HG03159 (cell line): Measurements from ENCODE around the gene UBE2D2.
"Not testable (repeated sequence)": the region's sequence is repeated elsewhere in the genome, so short reads cannot be mapped to it uniquely, and the experiment has no call there.

ENCODE experiments used
- ATAC-seq: cut with Tn5 transposase; IDR thresholded peaks from one replicate; pipeline ENCODE4 v1.9.1; 2021; ENCODE audit warnings: mild to moderate bottlenecking, moderate library complexity; ENCODE audit not compliant: unreplicated experiment

UBE2D2 gene

DNA sequence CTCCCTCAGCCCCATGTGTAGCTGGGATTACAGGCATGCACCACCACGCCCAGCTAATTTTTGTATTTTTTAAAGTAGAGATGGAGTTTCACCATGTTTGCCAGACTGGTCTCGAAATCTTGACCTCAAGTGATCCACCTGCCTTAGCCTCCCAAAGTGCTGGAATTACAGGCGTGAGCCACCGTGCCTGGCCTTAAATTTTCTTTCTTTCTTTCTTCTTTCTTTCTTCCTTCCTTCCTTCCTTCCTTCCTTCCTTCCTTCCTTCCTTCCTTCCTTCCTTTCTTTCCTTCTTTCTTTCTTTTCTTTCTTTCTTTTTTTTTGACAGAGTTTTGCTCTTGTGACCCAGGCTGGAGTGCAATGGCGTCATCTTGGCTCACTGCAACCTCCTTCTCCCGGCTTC lies 14.5 kb upstream of the UBE2D2 start:
- not testable (repeated sequence) for ATAC-seq

DNA sequence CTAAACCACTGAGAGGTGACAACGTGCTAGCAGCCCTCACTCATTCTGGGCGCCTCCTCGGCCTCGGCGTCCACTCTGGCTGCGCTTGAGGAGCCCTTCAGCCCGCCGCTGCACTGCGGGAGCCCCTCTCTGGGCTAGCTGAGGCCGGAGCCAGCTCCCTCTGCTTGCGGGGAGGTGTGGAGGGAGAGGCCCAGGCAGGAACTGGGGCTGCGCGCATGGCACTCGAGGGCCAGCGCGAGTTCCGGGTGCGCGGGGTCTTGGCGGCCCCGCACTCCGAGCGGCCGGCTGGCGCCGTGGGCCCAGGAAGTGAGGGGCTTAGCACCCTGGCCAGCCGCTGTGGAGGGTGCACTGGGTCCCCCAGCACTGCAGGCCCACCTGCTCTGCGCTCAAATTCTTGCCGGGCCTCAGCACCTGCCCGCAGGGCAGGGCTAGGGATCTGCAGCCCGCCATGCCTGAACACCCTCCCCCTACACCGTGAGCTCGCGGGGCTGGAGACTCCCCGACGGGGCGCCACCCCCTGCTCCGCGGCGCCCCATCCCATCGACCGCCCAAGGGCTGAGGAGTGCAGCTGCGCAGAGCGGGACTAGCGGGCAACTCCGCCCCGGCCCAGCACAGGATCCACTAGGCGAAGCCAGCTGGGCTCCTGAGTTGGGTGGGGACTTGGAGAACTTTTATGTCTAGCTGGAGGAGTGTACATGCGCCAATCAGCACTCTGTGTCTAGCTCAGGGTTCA lies 11.8 kb upstream of the UBE2D2 start:
- no peak for ATAC-seq

GRCh38 chr5:139550051-139550872 lies 10.9 kb upstream of the UBE2D2 start:
- ATAC-seq: not testable (repeated sequence)

DNA sequence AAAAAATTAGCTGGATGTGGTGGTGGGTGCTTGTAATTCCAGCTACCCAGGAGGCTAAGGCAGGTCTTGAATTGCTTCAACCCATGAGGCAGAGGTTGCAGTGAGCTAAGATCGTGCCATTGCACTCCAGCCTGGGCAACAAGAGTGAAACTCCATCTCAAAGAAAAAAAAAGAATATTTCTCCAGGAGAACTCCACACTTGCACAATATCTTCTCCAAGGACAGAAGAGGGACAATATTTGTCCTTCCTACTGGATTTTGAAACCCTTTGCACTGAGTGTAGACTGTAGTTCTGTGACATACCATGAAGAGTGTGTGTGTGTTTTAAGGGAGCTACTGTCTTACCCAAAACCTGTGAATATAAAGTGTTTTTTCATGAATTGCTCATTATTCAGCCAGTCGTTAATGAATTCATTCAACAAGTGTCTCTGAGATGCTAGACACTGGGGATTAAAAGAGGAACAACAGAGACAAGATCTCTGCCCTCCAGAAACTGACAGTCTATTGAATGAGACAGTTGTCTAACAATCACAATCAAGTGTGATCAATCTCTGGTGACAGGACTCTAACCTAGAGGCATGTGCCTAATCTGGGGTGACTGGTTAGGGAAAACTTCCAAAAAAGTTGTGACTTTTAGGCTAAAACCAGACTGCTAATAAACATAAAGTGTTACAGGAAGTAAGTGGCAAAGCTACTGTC lies 9.8 kb upstream of the UBE2D2 start:
- no peak for ATAC-seq

DNA sequence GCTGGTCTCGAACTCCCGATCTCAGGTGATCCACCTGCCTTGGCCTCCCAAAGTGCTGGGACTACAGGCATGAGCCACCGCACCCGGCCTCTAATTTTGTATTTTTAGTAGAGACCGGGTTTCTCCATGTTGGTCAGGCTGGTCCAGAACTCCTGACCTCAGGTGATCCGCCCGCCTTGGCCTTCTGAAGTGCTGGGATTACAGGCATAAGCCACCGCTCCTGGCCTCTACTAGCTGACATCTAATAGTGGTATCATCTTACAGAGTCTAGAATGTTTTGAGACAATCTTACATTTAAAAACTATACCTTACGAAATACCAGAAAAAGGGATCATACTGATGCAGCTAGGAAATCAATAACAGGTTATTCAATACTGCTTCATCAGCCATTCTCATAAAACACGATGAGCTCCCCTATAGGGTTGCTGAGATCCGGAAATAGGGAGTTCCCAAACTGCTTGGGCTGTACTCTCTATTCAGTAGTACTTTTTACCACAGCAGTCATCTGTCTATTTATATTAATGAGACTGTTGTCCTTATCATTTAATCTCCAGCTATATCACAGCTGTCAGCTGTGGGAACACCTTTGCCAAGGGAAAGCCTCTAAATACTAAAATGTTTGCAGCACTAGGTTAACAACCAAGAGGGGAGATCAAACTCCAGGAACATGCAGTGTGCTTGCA lies 8.1 kb upstream of the UBE2D2 start:
- no peak for ATAC-seq

GRCh38 chr5:139554264-139554663 lies 6.9 kb upstream of the UBE2D2 start:
- no peak for ATAC-seq

DNA sequence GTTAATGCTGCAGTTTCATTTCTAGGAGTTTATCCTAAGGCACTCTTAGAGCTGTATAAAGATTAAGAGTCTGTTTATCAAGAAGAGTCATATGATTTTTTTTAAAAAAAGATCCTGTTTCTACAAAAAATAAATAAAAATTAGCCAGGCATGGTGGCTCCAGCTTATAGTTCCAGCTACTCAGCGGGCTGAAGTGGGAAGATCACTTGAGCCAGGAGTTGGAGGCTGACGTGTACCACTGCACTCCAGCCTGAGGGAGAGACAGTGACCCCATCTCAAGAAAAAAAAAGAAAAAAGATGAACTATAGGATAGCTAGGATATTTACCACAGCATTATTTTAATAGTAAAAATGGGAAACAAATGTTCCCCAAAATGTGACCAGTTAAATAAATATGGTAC lies 3.3 kb upstream of the UBE2D2 start:
- no peak for ATAC-seq

DNA sequence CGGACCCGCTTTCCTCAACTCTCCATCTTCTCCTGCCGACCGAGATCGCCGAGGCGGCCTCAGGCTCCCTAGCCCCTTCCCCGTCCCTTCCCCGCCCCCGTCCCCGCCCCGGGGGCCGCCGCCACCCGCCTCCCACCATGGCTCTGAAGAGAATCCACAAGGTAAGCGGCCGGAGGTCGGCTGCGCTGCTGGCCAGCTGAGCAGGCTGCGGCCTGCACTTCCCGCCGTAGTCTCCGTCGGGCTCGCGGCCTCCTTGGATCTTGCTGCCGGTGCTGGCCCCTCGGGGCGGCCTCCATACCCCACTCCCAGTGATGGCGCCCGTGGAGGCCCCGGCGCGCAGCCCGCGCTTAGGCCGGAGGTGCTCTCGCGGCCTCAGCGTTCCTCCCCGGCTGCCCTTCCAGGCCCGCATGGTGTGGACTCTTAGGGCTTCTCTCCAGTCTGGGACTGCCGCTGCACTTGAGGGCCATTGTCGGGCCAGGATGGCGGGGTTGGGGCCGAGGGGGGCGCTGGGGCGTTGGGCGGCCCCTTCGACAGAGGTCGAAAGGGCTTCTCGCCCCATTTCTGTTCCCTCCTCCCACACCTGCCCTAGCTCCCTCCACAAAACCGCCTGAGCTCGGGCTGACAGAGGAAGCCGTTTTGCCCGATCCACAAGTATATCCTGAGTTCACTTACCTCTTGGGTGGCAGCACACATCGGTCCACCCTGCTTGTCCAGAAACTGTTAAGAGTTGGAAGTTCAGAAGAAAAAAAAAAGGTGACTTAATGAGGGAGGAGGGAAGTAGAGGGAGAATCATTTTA lies 714 bp downstream of the UBE2D2 start:
- ATAC-seq: peak; percentile 24

- no peak for ATAC-seq
Observed at GRCh38 chr5:139562847-139563246, 1.7 kb downstream of the UBE2D2 start.

DNA sequence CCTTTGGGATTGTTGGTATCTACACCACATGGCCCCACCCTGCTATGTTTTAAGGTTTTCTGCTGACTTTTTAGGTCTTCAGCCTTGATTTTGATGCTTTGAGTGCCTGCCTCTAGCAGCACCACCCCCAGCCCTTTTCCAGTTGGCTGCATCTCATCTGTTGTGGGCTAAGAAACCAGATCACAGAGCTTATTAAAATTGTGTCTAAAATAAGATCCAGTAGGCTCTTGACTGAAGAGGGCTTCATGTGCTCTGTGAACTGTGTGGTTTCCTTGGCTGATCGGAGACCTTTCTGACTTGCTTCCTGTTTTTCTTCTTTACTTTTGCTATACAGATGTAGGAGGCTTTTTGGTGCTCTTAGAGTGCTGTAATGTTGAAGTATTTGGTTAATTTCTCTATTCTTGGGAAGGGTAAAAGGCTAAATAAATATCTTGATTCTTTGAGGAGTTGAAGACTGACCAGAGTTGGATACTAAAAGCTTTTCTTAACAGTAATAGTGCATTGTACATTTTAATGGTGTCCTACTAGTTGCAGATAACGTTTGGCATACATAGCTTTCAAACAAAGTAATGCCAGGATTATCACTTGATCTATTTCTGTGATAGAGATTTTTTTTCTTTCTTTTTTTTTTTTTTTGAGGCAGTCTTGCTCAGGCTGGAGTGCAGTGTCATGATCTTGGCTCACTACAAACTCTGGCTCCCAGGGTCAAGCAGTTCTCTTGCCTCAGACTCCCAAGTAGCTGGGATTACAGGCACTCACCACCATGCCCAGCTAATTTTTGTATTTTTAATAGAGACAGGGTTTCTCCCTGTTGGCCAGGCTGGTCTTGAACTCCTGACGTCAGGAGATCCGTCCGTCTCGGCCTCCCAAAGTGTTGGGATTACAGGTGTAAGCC lies 4.5 kb downstream of the UBE2D2 start:
- peak; percentile 43 for ATAC-seq

DNA sequence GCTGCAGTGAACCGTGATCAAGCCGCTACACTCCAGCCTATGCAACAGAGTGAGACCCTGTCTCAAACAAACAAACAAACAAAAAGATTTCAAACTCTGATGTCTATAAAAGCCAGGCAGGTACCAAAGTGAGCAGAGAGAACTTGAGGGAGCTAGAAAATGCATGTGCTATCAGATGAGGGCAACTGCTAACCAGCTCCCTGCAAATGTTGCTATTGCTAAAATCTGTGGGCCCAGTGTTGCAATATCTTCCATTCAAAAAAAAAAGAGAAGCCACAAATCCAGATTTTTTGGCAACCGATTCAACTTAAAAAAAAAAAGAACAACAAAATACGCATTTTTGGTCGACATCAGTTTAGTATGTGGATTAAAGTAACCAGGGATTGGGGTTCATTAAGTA lies 5.5 kb downstream of the UBE2D2 start:
- ATAC-seq: no peak

DNA sequence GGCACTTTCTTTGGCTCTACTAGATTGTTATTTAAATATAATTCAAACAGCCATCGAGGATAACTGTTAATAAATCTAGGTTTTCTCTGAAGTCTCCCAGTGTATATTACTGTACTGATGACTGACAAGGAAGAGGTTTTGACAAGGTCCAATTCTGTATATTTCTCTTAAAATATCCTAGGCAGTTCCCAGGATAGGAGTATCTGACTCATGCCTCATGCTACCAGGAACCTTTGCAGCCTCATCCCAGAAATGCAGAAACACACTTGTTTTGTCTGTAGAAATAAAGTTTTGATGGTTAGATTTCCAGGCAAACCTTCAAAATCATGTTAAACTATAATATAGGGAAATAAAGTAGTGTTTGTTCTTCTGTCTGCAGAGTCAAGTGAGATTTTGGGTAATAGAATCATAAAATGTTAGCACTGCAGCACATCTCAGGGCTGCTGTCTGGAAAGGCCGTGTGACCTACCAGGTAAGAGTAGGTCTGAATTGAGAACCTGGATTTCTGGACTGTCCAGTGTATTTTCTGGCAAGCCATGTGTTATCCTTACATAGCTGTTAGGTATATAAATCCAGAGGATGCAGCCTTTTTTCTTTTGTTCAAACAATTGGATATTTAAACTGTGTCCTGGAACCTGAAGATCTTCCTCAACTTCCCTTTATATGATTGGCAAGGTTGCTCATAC lies 8.3 kb downstream of the UBE2D2 start:
- no peak for ATAC-seq

GRCh38 chr5:139571543-139571942 lies 10.4 kb downstream of the UBE2D2 start:
- ATAC-seq: no peak

DNA sequence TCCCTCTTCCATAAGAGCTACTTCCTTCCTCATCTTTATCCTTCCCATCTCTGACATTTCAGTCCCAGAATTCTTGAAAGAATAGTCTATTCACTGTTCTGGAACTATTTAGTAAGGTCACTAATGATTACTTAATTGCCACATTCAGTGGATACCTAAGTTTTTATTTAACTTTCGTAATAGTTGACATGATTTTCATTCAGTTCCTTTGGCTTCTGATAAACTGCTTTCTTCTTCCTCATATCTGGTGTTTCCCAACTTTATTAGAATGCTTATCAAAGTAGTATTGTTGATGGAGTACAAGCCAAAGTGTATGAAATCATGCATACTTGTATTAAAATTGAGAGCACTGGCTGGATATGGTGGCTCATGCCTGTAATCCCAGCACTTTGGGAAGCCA lies 10.8 kb downstream of the UBE2D2 start:
- ATAC-seq: no peak

DNA sequence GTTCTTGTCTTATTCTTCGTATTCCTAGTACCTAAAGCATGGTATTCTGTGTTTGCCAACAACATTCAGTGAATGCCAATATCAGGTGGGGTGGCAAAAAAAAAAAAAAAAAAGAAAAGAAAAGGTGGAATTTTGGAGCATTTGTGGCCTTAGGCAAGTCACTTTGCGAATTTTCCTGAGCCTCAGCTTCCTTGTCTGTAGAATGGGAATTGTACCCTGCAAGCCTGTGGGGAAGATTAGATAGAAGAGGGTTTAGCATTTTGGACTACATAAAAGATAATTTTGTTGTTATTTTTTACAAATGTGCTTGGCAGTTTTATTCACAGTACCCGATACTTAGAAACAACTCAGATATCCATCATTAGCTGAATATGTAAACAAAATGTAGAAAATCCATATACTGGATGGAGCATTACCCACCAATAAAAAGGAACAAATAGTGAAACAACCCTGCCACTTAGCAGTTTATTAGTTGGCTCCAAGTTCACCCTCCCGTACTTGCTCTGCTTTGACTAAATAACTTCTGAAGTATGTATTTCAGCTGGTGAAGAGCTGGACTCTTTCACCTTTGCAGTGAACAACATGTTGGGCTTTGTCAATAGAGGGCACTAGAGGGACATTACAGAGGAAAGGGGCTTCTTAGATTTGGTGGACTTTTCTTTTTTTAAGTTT lies 13.6 kb downstream of the UBE2D2 start:
- ATAC-seq: no peak

DNA sequence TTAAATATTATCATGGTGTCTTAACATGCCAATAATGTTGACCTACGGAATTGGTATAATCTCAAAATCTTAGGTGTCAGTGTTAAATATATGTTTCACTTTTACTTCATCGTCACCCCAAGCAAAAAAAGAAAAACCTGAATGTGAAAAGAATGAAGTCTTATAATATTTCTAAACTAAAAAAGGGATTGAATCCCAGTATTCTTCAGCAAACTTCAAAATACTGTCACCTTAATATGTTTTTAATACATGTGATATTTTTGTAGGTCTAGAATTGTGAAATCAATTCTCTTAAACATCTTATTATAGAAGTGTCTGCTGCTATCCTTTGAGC lies 14.1 kb downstream of the UBE2D2 start:
- no peak for ATAC-seq

DNA sequence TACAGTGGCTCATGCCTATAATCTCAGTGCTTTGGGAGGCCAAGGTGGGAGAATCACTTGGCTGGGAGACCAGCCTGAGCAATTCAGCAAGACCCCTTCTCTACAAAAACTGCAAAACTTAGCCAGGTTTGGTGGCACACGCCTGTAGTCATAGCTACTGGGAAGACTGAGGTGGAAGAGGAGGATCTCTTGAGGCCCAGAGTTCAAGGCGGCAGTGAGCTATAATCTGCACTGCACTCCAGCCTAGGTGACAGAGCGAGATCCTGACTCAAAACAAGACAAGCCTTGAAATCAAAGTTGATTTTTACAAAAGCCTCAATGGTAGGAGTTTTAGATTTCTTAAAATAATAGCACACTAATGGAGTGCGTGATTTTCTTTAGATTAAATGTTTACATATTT lies 14.6 kb downstream of the UBE2D2 start:
- ATAC-seq: no peak

DNA sequence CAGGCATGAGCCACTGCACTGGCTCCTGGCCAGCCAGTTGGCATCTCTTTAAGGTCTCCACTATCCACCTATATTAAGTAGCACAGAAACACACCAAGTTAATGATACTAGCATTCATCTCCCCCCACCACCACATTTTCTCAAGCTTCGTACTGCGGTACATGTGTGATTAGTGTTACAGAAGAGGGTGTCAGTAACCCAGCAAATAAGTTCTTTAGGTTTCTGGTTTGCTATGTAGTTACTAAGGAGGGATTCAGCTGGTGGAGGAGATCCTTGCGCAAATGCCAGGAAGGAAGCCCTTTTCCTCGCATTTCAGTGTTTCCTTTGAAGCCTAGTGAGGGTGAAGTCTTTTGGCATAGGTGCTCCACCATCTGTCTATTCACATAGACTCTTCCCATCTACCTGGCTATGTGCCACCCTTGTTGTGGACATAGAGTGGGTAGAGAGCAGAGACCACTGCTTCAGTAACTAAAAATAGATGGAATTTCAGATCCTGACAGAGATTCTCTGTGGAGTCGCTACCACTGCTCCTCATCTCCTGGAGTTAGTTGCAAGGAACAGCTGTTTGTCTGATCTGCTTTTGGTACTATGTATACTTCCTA lies 16.7 kb downstream of the UBE2D2 start:
- no peak for ATAC-seq
